Panc1 (cell line): ENCODE results near the gene SAMD14.

Source experiments
- POLR2AphosphoS5 ChIP-seq: IDR thresholded peaks from 2 replicates; pipeline ENCODE4 v1.6.1; 2012; ENCODE audit warnings: mild to moderate bottlenecking, low read depth, low read length, moderate library complexity
- TCF7L2 ChIP-seq: IDR thresholded peaks from 2 replicates; pipeline ENCODE4 v1.6.1; 2011; ENCODE audit warnings: mild to moderate bottlenecking, low read depth, low read length, inconsistent platforms
- TF ChIP-seq, protein P1 (sequence below): fragments of 450-650 bp; IDR thresholded peaks from 2 replicates; pipeline ENCODE4 v1.5.1; 2017; ENCODE audit warnings: mild to moderate bottlenecking

DNA sequence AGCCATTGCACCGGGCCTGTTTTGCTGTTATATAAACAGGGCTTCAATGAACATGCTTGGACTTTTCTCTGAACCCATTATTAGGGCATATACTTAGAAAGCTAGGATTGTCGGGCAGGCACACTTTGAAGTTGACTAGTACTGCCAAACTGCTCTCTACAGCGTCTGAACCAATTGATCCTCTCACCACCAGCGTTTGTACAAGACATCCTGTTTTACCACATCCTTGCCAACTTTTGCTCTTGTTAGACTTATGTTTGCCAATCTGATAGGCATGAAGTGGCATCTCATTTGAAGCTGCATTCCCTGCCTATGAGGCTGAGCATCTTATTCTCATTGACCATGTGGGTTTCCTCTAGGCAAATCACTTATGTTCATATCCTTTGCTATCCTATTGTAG is 27.9 kb upstream of the SAMD14 start:
- TF ChIP-seq, protein P1, sequence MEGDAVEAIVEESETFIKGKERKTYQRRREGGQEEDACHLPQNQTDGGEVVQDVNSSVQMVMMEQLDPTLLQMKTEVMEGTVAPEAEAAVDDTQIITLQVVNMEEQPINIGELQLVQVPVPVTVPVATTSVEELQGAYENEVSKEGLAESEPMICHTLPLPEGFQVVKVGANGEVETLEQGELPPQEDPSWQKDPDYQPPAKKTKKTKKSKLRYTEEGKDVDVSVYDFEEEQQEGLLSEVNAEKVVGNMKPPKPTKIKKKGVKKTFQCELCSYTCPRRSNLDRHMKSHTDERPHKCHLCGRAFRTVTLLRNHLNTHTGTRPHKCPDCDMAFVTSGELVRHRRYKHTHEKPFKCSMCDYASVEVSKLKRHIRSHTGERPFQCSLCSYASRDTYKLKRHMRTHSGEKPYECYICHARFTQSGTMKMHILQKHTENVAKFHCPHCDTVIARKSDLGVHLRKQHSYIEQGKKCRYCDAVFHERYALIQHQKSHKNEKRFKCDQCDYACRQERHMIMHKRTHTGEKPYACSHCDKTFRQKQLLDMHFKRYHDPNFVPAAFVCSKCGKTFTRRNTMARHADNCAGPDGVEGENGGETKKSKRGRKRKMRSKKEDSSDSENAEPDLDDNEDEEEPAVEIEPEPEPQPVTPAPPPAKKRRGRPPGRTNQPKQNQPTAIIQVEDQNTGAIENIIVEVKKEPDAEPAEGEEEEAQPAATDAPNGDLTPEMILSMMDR, result no peak
- TF ChIP-seq POLR2AphosphoS5 (no peak), TCF7L2 (no peak)
